K562 (cell line): Measurements from ENCODE around the gene MRNIP. TPM values are rescaled to one million over a fixed set of nuclear protein-coding genes. Genes with fewer than 3 reads are reported as not detected.

Source experiments
- CXXC5 ChIP-seq: fragments of 250-450 bp; sonication (Bioruptor Pico); IDR thresholded peaks from 2 replicates; pipeline ENCODE4 v1.8.0; 2022; ENCODE audit warnings: inconsistent platforms, mild to moderate bottlenecking, moderate library complexity
- E2F3 ChIP-seq: fragments of 250-450 bp; sonication (Bioruptor Pico); IDR thresholded peaks from 2 replicates; pipeline ENCODE4 v1.4.0; 2020; ENCODE audit warnings: mild to moderate bottlenecking
- KLF13 ChIP-seq: fragments of 450-650 bp; IDR thresholded peaks from 2 replicates; pipeline ENCODE4 v1.6.1; 2016; ENCODE audit warnings: missing genetic modification characterization, low read depth, mild to moderate bottlenecking, missing compliant biosample characterization, moderate library complexity, borderline replicate concordance
- MTA3 ChIP-seq: fragments of 450-650 bp; formaldehyde crosslinking; IDR thresholded peaks from 2 replicates; pipeline ENCODE4 v1.6.1; 2017; ENCODE audit warnings: mild to moderate bottlenecking, borderline replicate concordance
- NR2C2 ChIP-seq, 2 experiments: fragments of 200-800 bp in 1 of 2; sonication (Bioruptor generic) in 1 of 2; sonication (generic) in 1 of 2; formaldehyde crosslinking in 1 of 2; IDR thresholded peaks; 2 replicates each; pipeline versions ENCODE4 v1.6.1 to v1.8.0; 2016 to 2022; ENCODE audit warnings: mild to moderate bottlenecking in 1 of 2, missing compliant biosample characterization in 1 of 2, missing genetic modification characterization in 1 of 2, missing genetic modification reagents in 1 of 2
- RBFOX2 ChIP-seq: fragments of 200-400 bp; formaldehyde crosslinking; IDR thresholded peaks from 2 replicates; pipeline ENCODE4 v1.6.1; 2017; ENCODE audit warnings: low read depth, mild to moderate bottlenecking, low read length, moderate library complexity
- RCOR1 ChIP-seq, 2 experiments: IDR thresholded peaks; 2 replicates each; pipeline ENCODE4 v1.6.1; 2012; ENCODE audit warnings: low read depth in 2 of 2, low read length in 2 of 2, borderline replicate concordance in 1 of 2, improper control_type of control experiment in 1 of 2
- RHOXF2B ChIP-seq: fragments of 250-450 bp; sonication (Bioruptor Pico); conservative IDR thresholded peaks from 2 replicates; pipeline ENCODE4 v1.5.1; 2021
- ZNF140 ChIP-seq: fragments of 250-450 bp; sonication (Bioruptor Pico); IDR thresholded peaks from 2 replicates; pipeline ENCODE4 v1.8.0; 2021; ENCODE audit warnings: moderate library complexity, mild to moderate bottlenecking, inconsistent platforms
- ZNF830 ChIP-seq: fragments of 250-450 bp; sonication (Bioruptor Pico); IDR thresholded peaks from 2 replicates; pipeline ENCODE4 v1.5.0; 2021; ENCODE audit warnings: mild to moderate bottlenecking
- polyA plus RNA-seq, 8 experiments: library from polyadenylated mRNA; depleted of rRNA in 4 of 8; stranded (reverse) in 5 of 8; unstranded in 3 of 8; fragments of >200 nt; fragmentation: Nextera tagmentation in 2 of 8; fragmentation: Illumina TruSeq in 1 of 8; extraction: Ambion mirVana in 2 of 8; extraction: Trizol in 1 of 8; gene quantifications; 2 replicates each; pipeline versions ENCODE4 v1.2.1 to v1.2.3, GENCODE V29; 2011 to 2014; ENCODE audit warnings: inconsistent platforms in 1 of 8, missing spikeins in 1 of 8
- total RNA-seq, 7 experiments: library from RNA; depleted of rRNA in 6 of 7; stranded (reverse); fragments of >200 nt in 6 of 7; fragmentation: Illumina TruSeq in 2 of 7; extraction: Trizol in 2 of 7; gene quantifications; 2 replicates each; pipeline versions ENCODE4 v1.2.1 to v1.2.3, GENCODE V29; 2011 to 2021; ENCODE audit warnings: low replicate concordance in 1 of 7
- TF ChIP-seq, protein P1 (sequence below): fragments of 450-650 bp; IDR thresholded peaks from one replicate; pipeline ENCODE4 v1.6.1; 2018; ENCODE audit warnings: mild to moderate bottlenecking, moderate library complexity; ENCODE audit not compliant: partially characterized antibody
- TF ChIP-seq, protein P2 (sequence below): fragments of 150-350 bp; IDR thresholded peaks from 2 replicates; pipeline ENCODE4 v1.6.1; 2014; ENCODE audit warnings: low read depth, mild to moderate bottlenecking, low read length, borderline replicate concordance
- TF ChIP-seq, protein P3 (sequence below): fragments of 200-800 bp; sonication (Bioruptor generic); IDR thresholded peaks from 2 replicates; pipeline ENCODE4 v1.6.1; 2017; ENCODE audit warnings: missing genetic modification characterization, missing compliant biosample characterization
- TF ChIP-seq, protein P4 (sequence below): fragments of 450-650 bp; IDR thresholded peaks from 2 replicates; pipeline ENCODE4 v1.6.1; 2016

Gene MRNIP
- total and polyA plus RNA-seq, 9 of the 15 experiments (the other 6 are each of a cell fraction or from before 2014, with no cell fraction given) = 3.6 to 39.0 (median 16.8) TPM

DNA sequence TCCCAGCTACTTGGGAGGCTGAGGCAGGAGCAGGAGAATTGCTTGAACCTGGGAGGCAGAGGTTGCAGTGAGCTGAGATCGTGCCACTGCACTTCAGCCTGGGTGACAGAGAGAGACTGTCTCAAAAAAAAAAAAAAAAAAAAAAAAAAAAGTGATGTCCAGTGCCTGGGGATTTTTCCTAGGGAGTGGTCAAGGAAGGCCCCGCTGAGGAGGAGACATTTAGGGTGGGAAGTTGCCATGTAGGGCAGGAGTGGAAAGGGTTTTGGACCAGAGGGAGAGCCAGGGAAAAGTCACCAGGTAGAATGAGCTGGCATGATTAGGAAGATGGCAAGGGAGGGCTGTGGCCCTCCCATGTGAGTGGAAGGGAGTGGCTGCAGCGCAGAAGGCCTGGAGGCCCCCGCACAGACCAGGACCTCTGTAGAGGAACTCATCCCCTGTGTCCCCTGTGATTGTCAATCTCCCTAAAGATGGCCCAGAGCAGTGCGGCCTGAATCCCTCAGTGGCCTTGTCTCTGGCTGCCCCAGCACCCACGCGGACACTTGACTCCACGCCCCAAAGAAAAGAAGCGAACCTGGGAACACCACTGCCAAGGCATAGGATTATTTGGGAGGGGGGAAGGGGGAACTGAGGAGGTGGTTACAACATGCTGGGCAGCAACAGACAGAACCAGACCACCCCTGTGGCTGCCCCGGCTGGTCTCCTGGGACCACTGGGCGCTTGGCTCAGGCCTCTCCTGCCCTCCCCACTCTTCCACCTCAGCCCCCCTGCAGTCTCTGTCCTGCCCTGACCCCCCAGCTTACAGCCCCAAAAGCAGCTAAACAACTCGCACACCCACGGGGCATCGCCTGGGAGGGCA, 40.5 kb downstream of the MRNIP start (continued):
- TF ChIP-seq, protein P1, sequence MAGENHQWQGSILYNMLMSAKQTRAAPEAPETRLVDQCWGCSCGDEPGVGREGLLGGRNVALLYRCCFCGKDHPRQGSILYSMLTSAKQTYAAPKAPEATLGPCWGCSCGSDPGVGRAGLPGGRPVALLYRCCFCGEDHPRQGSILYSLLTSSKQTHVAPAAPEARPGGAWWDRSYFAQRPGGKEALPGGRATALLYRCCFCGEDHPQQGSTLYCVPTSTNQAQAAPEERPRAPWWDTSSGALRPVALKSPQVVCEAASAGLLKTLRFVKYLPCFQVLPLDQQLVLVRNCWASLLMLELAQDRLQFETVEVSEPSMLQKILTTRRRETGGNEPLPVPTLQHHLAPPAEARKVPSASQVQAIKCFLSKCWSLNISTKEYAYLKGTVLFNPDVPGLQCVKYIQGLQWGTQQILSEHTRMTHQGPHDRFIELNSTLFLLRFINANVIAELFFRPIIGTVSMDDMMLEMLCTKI = no peak
- TF ChIP-seq MTA3 (0 out of 2 replicates have a peak, but pooled peaks have one; percentile 22), RBFOX2 (no peak), CXXC5 (CRISPR knock-in tag) (0 out of 2 replicates have a peak, but pooled peaks have one; percentile 9), RCOR1 (IDR thresholded peaks at IDR 0.05; ENCODE audit: borderline replicate concordance in 1 of 2, low read depth in 2 of 2, low read length in 2 of 2) (no peak), KLF13 (tag) (no peak), ZNF140 (no peak), NR2C2 (CRISPR knock-in tag; IDR thresholded peaks at IDR 0.05) (no peak), NR2C2 (tag; IDR thresholded peaks at IDR 0.05) (no peak), E2F3 (CRISPR knock-in tag) (0 out of 2 replicates have a peak, but pooled peaks have one; percentile 3), ZNF830 (CRISPR knock-in tag) (0 out of 2 replicates have a peak, but pooled peaks have one; percentile 13), RHOXF2B (CRISPR knock-in tag) (0 out of 2 replicates have a peak, but pooled peaks have one; percentile 2)
- TF ChIP-seq, protein P2, sequence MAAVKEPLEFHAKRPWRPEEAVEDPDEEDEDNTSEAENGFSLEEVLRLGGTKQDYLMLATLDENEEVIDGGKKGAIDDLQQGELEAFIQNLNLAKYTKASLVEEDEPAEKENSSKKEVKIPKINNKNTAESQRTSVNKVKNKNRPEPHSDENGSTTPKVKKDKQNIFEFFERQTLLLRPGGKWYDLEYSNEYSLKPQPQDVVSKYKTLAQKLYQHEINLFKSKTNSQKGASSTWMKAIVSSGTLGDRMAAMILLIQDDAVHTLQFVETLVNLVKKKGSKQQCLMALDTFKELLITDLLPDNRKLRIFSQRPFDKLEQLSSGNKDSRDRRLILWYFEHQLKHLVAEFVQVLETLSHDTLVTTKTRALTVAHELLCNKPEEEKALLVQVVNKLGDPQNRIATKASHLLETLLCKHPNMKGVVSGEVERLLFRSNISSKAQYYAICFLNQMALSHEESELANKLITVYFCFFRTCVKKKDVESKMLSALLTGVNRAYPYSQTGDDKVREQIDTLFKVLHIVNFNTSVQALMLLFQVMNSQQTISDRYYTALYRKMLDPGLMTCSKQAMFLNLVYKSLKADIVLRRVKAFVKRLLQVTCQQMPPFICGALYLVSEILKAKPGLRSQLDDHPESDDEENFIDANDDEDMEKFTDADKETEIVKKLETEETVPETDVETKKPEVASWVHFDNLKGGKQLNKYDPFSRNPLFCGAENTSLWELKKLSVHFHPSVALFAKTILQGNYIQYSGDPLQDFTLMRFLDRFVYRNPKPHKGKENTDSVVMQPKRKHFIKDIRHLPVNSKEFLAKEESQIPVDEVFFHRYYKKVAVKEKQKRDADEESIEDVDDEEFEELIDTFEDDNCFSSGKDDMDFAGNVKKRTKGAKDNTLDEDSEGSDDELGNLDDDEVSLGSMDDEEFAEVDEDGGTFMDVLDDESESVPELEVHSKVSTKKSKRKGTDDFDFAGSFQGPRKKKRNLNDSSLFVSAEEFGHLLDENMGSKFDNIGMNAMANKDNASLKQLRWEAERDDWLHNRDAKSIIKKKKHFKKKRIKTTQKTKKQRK = no peak
- TF ChIP-seq, protein P3, sequence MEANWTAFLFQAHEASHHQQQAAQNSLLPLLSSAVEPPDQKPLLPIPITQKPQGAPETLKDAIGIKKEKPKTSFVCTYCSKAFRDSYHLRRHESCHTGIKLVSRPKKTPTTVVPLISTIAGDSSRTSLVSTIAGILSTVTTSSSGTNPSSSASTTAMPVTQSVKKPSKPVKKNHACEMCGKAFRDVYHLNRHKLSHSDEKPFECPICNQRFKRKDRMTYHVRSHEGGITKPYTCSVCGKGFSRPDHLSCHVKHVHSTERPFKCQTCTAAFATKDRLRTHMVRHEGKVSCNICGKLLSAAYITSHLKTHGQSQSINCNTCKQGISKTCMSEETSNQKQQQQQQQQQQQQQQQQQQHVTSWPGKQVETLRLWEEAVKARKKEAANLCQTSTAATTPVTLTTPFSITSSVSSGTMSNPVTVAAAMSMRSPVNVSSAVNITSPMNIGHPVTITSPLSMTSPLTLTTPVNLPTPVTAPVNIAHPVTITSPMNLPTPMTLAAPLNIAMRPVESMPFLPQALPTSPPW (CRISPR knock-in tag) = no peak
- TF ChIP-seq, protein P4, sequence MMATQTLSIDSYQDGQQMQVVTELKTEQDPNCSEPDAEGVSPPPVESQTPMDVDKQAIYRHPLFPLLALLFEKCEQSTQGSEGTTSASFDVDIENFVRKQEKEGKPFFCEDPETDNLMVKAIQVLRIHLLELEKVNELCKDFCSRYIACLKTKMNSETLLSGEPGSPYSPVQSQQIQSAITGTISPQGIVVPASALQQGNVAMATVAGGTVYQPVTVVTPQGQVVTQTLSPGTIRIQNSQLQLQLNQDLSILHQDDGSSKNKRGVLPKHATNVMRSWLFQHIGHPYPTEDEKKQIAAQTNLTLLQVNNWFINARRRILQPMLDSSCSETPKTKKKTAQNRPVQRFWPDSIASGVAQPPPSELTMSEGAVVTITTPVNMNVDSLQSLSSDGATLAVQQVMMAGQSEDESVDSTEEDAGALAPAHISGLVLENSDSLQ = peak; percentile 28; the same call in 1 of the 2 replicates
